ENCODE data around the gene TMCO4.

The TMCO4 gene

GRCh38 chr1:19837866-19838265 lies 38.1 kb upstream of the TMCO4 start:
- TF ChIP-seq EZH2 (IDR thresholded peaks at IDR 0.05; ENCODE audit: borderline replicate concordance, low read length) = no peak
- H3K9ac ChIP-seq (ENCODE audit: low read length) = no peak overlapping the region
- no peaks in the 10 kb centered on the region for H3K27me3 ChIP-seq (ENCODE audit: insufficient read depth, low read length)
- no peaks in the 10 kb centered on the region for H3K79me2 ChIP-seq (ENCODE audit: insufficient read depth, low read length)
- H3K9me3 ChIP-seq (ENCODE audit: low read length) = no peaks in the 10 kb centered on the region
- H3K9me2 ChIP-seq (ENCODE audit: low read depth, low read length) = no peaks in the 10 kb centered on the region
- no peaks in the 10 kb centered on the region for H3K4me1 ChIP-seq (ENCODE audit: insufficient read depth, low read length, severe bottlenecking)
- no peak overlapping the region for H3K27ac ChIP-seq (ENCODE audit: low read depth, low read length, poor library complexity, severe bottlenecking)
- H3F3A ChIP-seq (ENCODE audit: insufficient read depth, low read length) = no peaks in the 10 kb centered on the region
- H4K20me1 ChIP-seq (ENCODE audit: insufficient read depth, low read length) = no peaks in the 10 kb centered on the region
- no peak overlapping the region for H2AFZ ChIP-seq (ENCODE audit: low read length)
- no peak overlapping the region for H3K4me3 ChIP-seq (ENCODE audit: low read depth, low read length, poor library complexity, severe bottlenecking)
- no peaks in the 10 kb centered on the region for H3K36me3 ChIP-seq (ENCODE audit: insufficient read depth, low read length)
- H3K4me2 ChIP-seq (ENCODE audit: low read length) = no peak overlapping the region

GRCh38 chr1:19835578-19835977 lies 35.9 kb upstream of the TMCO4 start:
- H3K36me3 ChIP-seq (ENCODE audit: insufficient read depth, low read length) = no peaks in the 10 kb centered on the region; the same call in 1 of the 2 replicates
- no peaks in the 10 kb centered on the region for H4K20me1 ChIP-seq (ENCODE audit: insufficient read depth, low read length)
- H3K27ac ChIP-seq (ENCODE audit: low read depth, low read length, poor library complexity, severe bottlenecking) = no peak overlapping the region
- peaks cover 4% of the 10 kb centered on the region; the same call in 1 of the 2 replicates for H3K27me3 ChIP-seq (ENCODE audit: insufficient read depth, low read length)
- no peaks in the 10 kb centered on the region for H3K79me2 ChIP-seq (ENCODE audit: insufficient read depth, low read length)
- no peak overlapping the region for H3K4me3 ChIP-seq (ENCODE audit: low read depth, low read length, poor library complexity, severe bottlenecking)
- TF ChIP-seq CTCF (IDR thresholded peaks at IDR 0.05; ENCODE audit: low read length) (no peak), EZH2 (IDR thresholded peaks at IDR 0.05; ENCODE audit: borderline replicate concordance, low read length) (no peak)
- H3K4me2 ChIP-seq (ENCODE audit: low read length) = no peak overlapping the region
- H3K9me2 ChIP-seq (ENCODE audit: low read depth, low read length) = no peaks in the 10 kb centered on the region
- H3K9me3 ChIP-seq (ENCODE audit: low read length) = no peaks in the 10 kb centered on the region
- H3K9ac ChIP-seq (ENCODE audit: low read length) = no peak overlapping the region
- no peak overlapping the region for H2AFZ ChIP-seq (ENCODE audit: low read length)
- no peaks in the 10 kb centered on the region for H3F3A ChIP-seq (ENCODE audit: insufficient read depth, low read length)
- H3K4me1 ChIP-seq (ENCODE audit: insufficient read depth, low read length, severe bottlenecking) = no peaks in the 10 kb centered on the region

- H3K9me3 ChIP-seq (ENCODE audit: low read length) = no peaks in the 10 kb centered on the region
- peaks cover 4% of the 10 kb centered on the region; the same call in 1 of the 2 replicates for H3K27me3 ChIP-seq (ENCODE audit: insufficient read depth, low read length)
- H3K4me2 ChIP-seq (ENCODE audit: low read length) = no peak overlapping the region
- no peak for TF ChIP-seq CTCF (IDR thresholded peaks at IDR 0.05; ENCODE audit: low read length)
- TF ChIP-seq EZH2 (IDR thresholded peaks at IDR 0.05; ENCODE audit: borderline replicate concordance, low read length) = no peak
- no peaks in the 10 kb centered on the region; the same call in 1 of the 2 replicates for H3K36me3 ChIP-seq (ENCODE audit: insufficient read depth, low read length)
- H3K27ac ChIP-seq (ENCODE audit: low read depth, low read length, poor library complexity, severe bottlenecking) = no peak overlapping the region
- no peaks in the 10 kb centered on the region for H4K20me1 ChIP-seq (ENCODE audit: insufficient read depth, low read length)
- no peak overlapping the region for H3K9ac ChIP-seq (ENCODE audit: low read length)
- no peaks in the 10 kb centered on the region for H3K4me1 ChIP-seq (ENCODE audit: insufficient read depth, low read length, severe bottlenecking)
- no peak overlapping the region for H3K4me3 ChIP-seq (ENCODE audit: low read depth, low read length, poor library complexity, severe bottlenecking)
- no peak overlapping the region for H2AFZ ChIP-seq (ENCODE audit: low read length)
- no peaks in the 10 kb centered on the region for H3K9me2 ChIP-seq (ENCODE audit: low read depth, low read length)
- H3K79me2 ChIP-seq (ENCODE audit: insufficient read depth, low read length) = no peaks in the 10 kb centered on the region
- H3F3A ChIP-seq (ENCODE audit: insufficient read depth, low read length) = no peaks in the 10 kb centered on the region
Observed at GRCh38 chr1:19831441-19831840, 31.7 kb upstream of the TMCO4 start.

GRCh38 chr1:19828546-19828945 lies 28.8 kb upstream of the TMCO4 start:
- no peaks in the 10 kb centered on the region for H3F3A ChIP-seq (ENCODE audit: insufficient read depth, low read length)
- no peak overlapping the region for H3K4me3 ChIP-seq (ENCODE audit: low read depth, low read length, poor library complexity, severe bottlenecking)
- no peak overlapping the region for H2AFZ ChIP-seq (ENCODE audit: low read length)
- H4K20me1 ChIP-seq (ENCODE audit: insufficient read depth, low read length) = no peaks in the 10 kb centered on the region
- H3K79me2 ChIP-seq (ENCODE audit: insufficient read depth, low read length) = no peaks in the 10 kb centered on the region
- H3K36me3 ChIP-seq (ENCODE audit: insufficient read depth, low read length) = no peaks in the 10 kb centered on the region; the same call in 1 of the 2 replicates
- no peak overlapping the region for H3K27ac ChIP-seq (ENCODE audit: low read depth, low read length, poor library complexity, severe bottlenecking)
- no peaks in the 10 kb centered on the region for H3K9me2 ChIP-seq (ENCODE audit: low read depth, low read length)
- TF ChIP-seq CTCF (IDR thresholded peaks at IDR 0.05; ENCODE audit: low read length) (no peak), EZH2 (IDR thresholded peaks at IDR 0.05; ENCODE audit: borderline replicate concordance, low read length) (no peak)
- H3K9ac ChIP-seq (ENCODE audit: low read length) = no peak overlapping the region
- H3K27me3 ChIP-seq (ENCODE audit: insufficient read depth, low read length) = peaks cover 4% of the 10 kb centered on the region; the same call in 1 of the 2 replicates
- H3K4me1 ChIP-seq (ENCODE audit: insufficient read depth, low read length, severe bottlenecking) = no peaks in the 10 kb centered on the region
- no peaks in the 10 kb centered on the region for H3K9me3 ChIP-seq (ENCODE audit: low read length)
- H3K4me2 ChIP-seq (ENCODE audit: low read length) = no peak overlapping the region
